ENCODE results near the gene LCA5L.

DNA sequence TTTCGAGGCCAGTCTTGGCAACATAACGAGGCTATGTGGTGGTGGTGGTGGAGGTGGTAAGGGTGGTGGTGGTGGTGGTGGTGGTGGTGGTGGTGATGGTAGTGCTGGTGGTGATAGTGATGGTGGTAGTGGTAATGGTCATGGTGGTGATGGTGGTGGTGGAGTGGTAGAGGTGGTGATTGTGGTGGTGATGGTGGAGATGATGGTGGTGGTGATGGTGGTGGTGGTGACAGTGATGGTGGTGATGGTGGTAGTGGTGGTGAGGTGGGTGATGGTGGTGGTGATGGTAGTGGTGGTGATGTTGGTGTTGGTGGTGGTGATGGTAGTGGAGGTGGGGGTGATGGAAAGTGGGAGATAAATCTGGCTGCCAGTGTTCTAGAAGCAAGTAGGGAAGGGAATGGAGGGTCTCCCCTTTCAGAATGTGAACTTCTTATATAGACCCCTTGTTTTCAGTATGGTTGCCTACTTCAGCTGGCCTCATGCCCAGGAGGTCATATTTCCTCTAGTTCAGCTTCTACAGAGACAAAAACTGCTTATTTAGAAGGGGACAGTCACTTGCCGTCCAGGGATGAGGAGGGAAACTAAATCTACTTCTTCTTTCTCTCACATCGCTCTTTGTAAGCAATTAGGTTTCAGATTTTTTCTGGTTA, 33.7 kb upstream of the LCA5L start:
- TF ChIP-seq, protein P1, sequence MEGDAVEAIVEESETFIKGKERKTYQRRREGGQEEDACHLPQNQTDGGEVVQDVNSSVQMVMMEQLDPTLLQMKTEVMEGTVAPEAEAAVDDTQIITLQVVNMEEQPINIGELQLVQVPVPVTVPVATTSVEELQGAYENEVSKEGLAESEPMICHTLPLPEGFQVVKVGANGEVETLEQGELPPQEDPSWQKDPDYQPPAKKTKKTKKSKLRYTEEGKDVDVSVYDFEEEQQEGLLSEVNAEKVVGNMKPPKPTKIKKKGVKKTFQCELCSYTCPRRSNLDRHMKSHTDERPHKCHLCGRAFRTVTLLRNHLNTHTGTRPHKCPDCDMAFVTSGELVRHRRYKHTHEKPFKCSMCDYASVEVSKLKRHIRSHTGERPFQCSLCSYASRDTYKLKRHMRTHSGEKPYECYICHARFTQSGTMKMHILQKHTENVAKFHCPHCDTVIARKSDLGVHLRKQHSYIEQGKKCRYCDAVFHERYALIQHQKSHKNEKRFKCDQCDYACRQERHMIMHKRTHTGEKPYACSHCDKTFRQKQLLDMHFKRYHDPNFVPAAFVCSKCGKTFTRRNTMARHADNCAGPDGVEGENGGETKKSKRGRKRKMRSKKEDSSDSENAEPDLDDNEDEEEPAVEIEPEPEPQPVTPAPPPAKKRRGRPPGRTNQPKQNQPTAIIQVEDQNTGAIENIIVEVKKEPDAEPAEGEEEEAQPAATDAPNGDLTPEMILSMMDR (conservative IDR thresholded peaks at IDR 0.05 in 1 of 2, IDR thresholded peaks at IDR 0.05 in 1 of 2; ENCODE audit: extremely low read depth in 1 of 2, insufficient read depth in 1 of 2, low read depth in 1 of 2, low read length in 2 of 2) = no peak
- no peak for TF ChIP-seq EZH2 (IDR thresholded peaks at IDR 0.05; ENCODE audit: borderline replicate concordance, low read length)

Measured in mammary epithelial cell (primary cell).